HG02678 (cell line): ENCODE measurements around the gene RFC5.
"Not testable (repeated sequence)": the region's sequence is repeated elsewhere in the genome, so short reads cannot be mapped to it uniquely, and the experiment has no call there.

Experiments
- ATAC-seq: cut with Tn5 transposase; IDR thresholded peaks from one replicate; pipeline ENCODE4 v1.9.1; 2021; ENCODE audit warnings: mild to moderate bottlenecking, moderate library complexity; ENCODE audit not compliant: unreplicated experiment

RFC5 gene

DNA sequence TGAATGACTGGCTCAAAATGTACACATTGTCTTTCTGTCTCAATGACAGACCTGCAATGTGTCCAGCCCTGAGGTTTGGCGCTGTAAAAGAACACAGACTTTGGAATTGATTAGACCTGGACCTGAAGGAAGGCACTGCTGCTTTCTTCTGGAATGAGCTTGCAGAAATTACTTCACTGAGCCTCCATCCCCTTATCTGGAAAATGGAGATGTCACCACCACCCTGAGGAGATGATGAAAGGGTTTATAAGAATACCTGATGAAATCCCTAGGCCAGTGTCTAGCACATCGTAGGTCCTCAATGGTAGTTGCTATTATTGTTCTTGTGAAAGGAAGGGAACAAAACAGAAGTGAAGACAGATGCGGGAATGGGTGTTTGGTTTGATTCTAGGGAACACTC lies 54.1 kb downstream of the RFC5 start:
- ATAC-seq, result no peak

DNA sequence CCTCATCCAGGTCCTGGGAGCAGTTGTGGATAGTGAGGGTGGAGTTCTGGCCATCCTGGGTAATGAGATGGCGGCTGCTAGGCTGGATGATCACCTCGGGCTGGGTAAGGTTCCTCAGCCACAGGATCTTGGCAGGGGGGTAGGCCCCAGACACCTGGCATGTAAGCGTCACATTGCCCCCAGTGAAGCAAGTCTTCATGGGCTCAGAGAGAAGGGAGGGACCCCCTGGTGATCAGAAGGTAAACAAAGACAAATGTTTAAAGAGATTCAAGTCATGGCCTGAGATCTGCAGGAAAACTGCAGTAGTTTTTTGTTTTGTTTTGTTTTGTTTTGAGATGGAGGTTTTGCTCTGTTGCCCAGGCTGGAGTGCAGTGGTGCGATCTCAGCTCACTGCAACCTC lies 57.3 kb downstream of the RFC5 start:
- no peak for ATAC-seq

DNA sequence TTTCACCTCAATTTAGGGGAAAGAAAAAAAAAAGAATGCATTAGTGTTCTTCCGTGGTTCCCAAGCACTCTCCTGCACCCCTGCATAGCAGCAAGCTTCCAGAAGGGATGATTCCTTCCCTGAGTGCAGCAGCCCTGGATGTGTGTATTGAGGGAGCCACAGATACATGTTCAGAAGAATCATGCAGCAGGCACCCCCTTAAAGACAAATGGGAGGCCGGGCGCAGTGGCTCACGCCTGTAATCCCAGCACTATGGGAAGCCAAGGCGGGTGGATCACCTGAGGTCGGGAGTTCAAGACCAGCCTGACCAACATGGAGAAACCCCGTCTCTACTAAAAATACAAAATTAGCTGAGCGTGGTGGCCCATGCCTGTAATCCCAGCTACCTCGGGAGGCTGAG lies 65.0 kb downstream of the RFC5 start:
- ATAC-seq, result not testable (repeated sequence)
